ENCODE results near the gene DNM3.

DNM3 gene

DNA sequence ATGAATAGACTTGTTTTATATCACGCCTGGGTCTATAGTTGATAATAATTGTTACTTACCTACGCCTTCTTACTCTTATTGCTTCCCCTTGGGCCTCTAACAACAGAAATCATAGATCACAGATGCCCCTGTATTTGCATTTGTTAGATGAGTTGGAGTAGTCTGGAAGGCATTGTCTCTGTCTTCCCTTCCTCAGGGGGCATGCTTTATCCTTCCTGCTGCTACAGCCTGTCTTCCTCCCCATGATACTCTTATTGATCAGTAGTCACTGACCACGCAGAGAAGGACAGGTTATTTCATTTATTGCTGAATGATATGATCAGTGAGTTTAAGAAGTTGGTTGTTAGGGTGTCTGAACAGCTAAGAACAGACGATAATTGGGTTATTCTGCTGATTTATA, 98.4 kb downstream of the DNM3 start:
- no peak overlapping the region for H3K4me3 ChIP-seq (ENCODE audit: low read depth, low read length)
- DNase-seq (ENCODE audit: low read depth): no peak
- TF ChIP-seq CTCF (conservative IDR thresholded peaks at IDR 0.05; ENCODE audit: low read depth, low read length): no peak

DNA sequence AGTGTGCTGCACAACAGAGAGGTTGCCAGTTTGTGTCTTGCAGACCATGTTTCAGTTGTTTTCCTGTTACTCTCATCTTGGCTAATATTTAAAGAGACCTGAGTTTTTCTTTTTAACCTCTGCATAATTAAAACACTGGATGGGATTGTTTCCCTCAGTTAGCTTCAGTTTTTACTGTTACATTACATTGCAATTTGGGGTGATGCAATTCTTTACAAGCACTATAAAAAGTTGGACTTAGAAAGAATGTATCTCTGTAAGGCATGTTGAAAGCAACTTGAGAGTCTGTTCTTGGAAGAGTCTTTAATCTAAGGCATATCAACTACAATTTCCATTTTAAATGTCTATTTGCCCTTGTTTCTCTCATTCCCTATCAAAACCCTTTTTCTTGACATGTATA, 99.1 kb downstream of the DNM3 start:
- H3K4me3 ChIP-seq (ENCODE audit: low read depth, low read length): no peak overlapping the region
- TF ChIP-seq CTCF (conservative IDR thresholded peaks at IDR 0.05; ENCODE audit: low read depth, low read length): no peak
- DNase-seq (ENCODE audit: low read depth): peak; percentile 10

DNA sequence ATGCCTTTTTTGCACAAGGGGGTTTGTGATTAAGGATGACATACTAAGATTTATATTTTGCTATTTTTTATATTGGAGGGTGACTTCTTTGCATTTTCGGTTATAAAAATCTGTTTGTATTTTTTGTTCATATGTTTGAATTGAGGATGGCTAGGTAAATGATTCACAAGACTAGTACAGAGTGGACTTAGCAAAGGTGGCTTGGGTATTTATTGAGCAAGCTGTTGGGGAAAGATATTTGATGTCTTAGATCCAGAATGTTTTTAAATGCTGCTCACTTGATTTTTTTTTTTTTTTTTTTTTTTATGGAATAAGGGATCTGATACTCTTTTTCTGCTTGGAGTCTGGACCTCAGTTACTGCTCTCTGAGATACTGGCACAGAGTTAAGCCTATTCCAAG, 100.6 kb downstream of the DNM3 start:
- H3K4me3 ChIP-seq (ENCODE audit: low read depth, low read length): no peak overlapping the region
- no peak for TF ChIP-seq CTCF (conservative IDR thresholded peaks at IDR 0.05; ENCODE audit: low read depth, low read length)
- no peak for DNase-seq (ENCODE audit: low read depth)

GRCh38 chr1:171943973-171944561, 102.8 kb downstream of the DNM3 start:
- no peak for TF ChIP-seq CTCF (conservative IDR thresholded peaks at IDR 0.05; ENCODE audit: low read depth, low read length)
- no peak for DNase-seq (ENCODE audit: low read depth)

GRCh38 chr1:171948511-171948910, 107.2 kb downstream of the DNM3 start:
- peak; percentile 40 for DNase-seq (ENCODE audit: low read depth)
- H3K4me3 ChIP-seq (ENCODE audit: low read depth, low read length): no peak overlapping the region
- TF ChIP-seq CTCF (conservative IDR thresholded peaks at IDR 0.05; ENCODE audit: low read depth, low read length): no peak

More at GRCh38 chr1:171943973-171944561, 102.8 kb downstream of the DNM3 start:
- H3K4me3 ChIP-seq (ENCODE audit: low read depth, low read length): no peak overlapping the region

GRCh38 chr1:171949316-171949715, 108.0 kb downstream of the DNM3 start:
- H3K4me3 ChIP-seq (ENCODE audit: low read depth, low read length): no peak overlapping the region
- no peak for TF ChIP-seq CTCF (conservative IDR thresholded peaks at IDR 0.05; ENCODE audit: low read depth, low read length)
- DNase-seq (ENCODE audit: low read depth): no peak

- H3K4me3 ChIP-seq (ENCODE audit: low read depth, low read length): no peak overlapping the region
- TF ChIP-seq CTCF (conservative IDR thresholded peaks at IDR 0.05; ENCODE audit: low read depth, low read length): no peak
- DNase-seq (ENCODE audit: low read depth): no peak
Observed at GRCh38 chr1:171953835-171954234, 112.5 kb downstream of the DNM3 start.

All from choroid plexus epithelial cell (primary cell).